ENCODE data around the gene IGSF8. TPM values are rescaled to one million over a fixed set of nuclear protein-coding genes. Genes with fewer than 3 reads are reported as not detected.

Gene IGSF8
- polyA plus RNA-seq, 1 donor from 2014 or later, result 27.3 TPM

DNA sequence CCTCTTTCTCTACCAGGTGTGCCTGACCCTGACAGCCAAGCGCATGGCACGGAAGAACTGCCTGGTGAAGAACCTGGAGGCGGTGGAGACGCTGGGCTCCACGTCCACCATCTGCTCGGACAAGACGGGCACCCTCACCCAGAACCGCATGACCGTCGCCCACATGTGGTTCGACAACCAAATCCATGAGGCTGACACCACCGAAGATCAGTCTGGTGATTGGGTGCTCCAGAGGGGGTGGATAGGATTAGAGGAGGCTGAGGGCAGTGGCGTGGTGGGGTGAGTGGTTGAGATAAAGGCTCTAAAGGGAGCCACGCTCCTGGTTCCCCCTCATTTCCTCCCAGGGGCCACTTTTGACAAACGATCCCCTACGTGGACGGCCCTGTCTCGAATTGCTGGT is 30.2 kb upstream of the IGSF8 start:
- Histone ChIP-seq H3K9ac (ENCODE audit: low read length) (no peak overlapping the region), H3K9me2 (ENCODE audit: insufficient read depth, low read length) (no peaks in the 10 kb centered on the region), H3K9me3 (ENCODE audit: low read length) (no peaks in the 10 kb centered on the region), H3K4me2 (ENCODE audit: low read length) (no peak overlapping the region), H3F3A (ENCODE audit: insufficient read depth, low read length, poor library complexity, severe bottlenecking) (no peaks in the 10 kb centered on the region), H4K20me1 (ENCODE audit: insufficient read depth) (no peaks in the 10 kb centered on the region), H3K4me3 (ENCODE audit: low read length) (no peak overlapping the region), H3K27ac (ENCODE audit: low read length) (no peak overlapping the region), H2AFZ (ENCODE audit: low read depth, low read length) (no peak overlapping the region), H3K36me3 (ENCODE audit: insufficient read depth, low read length) (no peaks in the 10 kb centered on the region), H3K79me2 (replicated peaks; ENCODE audit: insufficient read depth, low read length) (no peaks in the 10 kb centered on the region), H3K27me3 (ENCODE audit: insufficient read depth, low read depth, low read length) (no peaks in the 10 kb centered on the region)
- TF ChIP-seq EZH2 (IDR thresholded peaks at IDR 0.05; ENCODE audit: borderline replicate concordance, insufficient read depth, low read length, poor library complexity, severe bottlenecking), result no peak

DNA sequence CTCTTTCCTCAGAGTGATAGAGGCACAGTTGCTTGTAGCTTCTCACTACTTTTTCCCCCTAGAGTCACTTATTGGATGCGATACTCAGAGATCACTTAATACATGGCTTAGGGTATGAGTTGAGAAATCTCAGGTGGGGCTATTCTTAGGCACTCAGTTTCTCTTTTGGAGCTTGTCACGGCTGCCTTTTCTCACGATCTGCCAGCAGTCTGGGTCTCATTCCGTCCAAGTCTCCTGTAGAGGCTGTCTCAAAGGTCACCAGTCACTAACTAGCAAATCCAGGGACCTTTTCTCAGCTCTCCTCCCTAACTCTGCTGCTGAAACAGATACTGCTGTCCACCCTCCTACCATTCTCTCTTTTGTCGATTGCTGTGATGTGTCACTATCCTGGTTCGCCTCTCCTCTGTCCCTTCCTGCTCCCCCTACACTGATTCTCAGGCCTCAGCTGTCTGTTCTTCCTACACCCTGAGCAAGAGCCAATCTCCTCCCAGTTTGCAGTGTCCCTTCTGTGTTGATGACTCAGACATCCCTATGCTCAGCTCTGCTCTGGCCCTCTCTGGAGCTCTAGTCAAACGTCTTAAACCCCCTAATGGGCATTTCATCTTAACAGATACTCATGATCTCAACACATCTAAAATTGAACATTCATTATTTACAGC is 29.6 kb upstream of the IGSF8 start:
- Histone ChIP-seq H3K27ac (ENCODE audit: low read length) (no peak overlapping the region), H3K79me2 (replicated peaks; ENCODE audit: insufficient read depth, low read length) (no peaks in the 10 kb centered on the region), H2AFZ (ENCODE audit: low read depth, low read length) (no peak overlapping the region), H3K9ac (ENCODE audit: low read length) (no peak overlapping the region), H3K36me3 (ENCODE audit: insufficient read depth, low read length) (no peaks in the 10 kb centered on the region), H3F3A (ENCODE audit: insufficient read depth, low read length, poor library complexity, severe bottlenecking) (no peaks in the 10 kb centered on the region), H3K27me3 (ENCODE audit: insufficient read depth, low read depth, low read length) (no peaks in the 10 kb centered on the region), H4K20me1 (ENCODE audit: insufficient read depth) (no peaks in the 10 kb centered on the region), H3K9me2 (ENCODE audit: insufficient read depth, low read length) (no peaks in the 10 kb centered on the region), H3K9me3 (ENCODE audit: low read length) (no peaks in the 10 kb centered on the region), H3K4me3 (ENCODE audit: low read length) (no peak overlapping the region), H3K4me2 (ENCODE audit: low read length) (no peak overlapping the region)
- TF ChIP-seq SMC3 (conservative IDR thresholded peaks at IDR 0.05; ENCODE audit: poor library complexity) (no peak), TAF1 (IDR thresholded peaks at IDR 0.05; ENCODE audit: low read depth) (no peak), REST (IDR thresholded peaks at IDR 0.05; ENCODE audit: borderline replicate concordance) (no peak), RAD21 (conservative IDR thresholded peaks at IDR 0.05) (no peak), MXI1 (conservative IDR thresholded peaks at IDR 0.05; ENCODE audit: poor library complexity, severe bottlenecking) (no peak), EP300 (conservative IDR thresholded peaks at IDR 0.05; ENCODE audit: poor library complexity, severe bottlenecking) (no peak), POLR2AphosphoS5 (IDR thresholded peaks at IDR 0.05) (no peak), EZH2 (IDR thresholded peaks at IDR 0.05; ENCODE audit: borderline replicate concordance, insufficient read depth, low read length, poor library complexity, severe bottlenecking) (no peak)
- TF ChIP-seq, protein P1, sequence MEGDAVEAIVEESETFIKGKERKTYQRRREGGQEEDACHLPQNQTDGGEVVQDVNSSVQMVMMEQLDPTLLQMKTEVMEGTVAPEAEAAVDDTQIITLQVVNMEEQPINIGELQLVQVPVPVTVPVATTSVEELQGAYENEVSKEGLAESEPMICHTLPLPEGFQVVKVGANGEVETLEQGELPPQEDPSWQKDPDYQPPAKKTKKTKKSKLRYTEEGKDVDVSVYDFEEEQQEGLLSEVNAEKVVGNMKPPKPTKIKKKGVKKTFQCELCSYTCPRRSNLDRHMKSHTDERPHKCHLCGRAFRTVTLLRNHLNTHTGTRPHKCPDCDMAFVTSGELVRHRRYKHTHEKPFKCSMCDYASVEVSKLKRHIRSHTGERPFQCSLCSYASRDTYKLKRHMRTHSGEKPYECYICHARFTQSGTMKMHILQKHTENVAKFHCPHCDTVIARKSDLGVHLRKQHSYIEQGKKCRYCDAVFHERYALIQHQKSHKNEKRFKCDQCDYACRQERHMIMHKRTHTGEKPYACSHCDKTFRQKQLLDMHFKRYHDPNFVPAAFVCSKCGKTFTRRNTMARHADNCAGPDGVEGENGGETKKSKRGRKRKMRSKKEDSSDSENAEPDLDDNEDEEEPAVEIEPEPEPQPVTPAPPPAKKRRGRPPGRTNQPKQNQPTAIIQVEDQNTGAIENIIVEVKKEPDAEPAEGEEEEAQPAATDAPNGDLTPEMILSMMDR (IDR thresholded peaks at IDR 0.05; ENCODE audit: poor library complexity, severe bottlenecking), result no peak
